Activated naive CD8-positive, alpha-beta T cell treated with anti-CD3 and anti-CD28 coated beads, Interleukin-2, amount 50 U/mL, for 16 hours (primary cell): Measurements from ENCODE around the gene KIRREL1.

Experiments
- DNase-seq: peaks from one replicate; pipeline ENCODE4 v3.0.0-alpha.2; 2020; ENCODE audit warnings: low read depth, low spot score

The KIRREL1 gene

DNA sequence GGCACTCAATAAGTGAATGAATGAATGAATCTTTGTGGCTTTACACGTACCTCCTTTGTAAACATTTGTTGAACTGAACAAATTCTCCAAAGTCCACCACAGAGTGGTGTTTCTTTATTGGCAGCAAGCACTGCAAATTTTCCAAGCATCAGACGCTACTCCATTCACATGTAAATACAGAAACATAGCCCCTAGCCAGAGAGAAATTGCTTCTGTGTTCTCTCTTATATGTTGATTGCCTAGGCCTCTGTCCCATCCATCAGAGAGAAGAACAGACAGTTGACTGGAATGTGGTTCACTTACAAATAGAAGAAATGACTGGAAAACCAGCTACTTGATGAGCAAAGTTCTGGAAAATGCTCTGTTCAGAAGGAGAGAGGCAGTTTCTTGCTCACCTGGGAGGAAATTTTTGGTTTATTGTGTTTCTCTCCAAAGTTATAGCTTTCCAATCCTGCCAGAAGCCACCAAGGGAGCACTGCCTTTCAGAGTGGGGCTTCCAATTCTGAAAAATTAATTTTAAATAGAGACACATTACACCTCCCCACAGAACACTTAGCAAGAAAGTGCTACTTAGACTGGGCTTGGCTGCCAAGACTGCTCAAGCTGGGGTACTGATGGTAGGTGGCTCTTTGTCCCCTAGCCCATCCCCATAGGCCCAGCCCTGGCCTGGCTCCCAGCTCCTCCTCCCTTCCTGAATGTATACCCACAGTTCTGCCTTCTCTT, 18.1 kb upstream of the KIRREL1 start:
- DNase-seq, result no peak

DNA sequence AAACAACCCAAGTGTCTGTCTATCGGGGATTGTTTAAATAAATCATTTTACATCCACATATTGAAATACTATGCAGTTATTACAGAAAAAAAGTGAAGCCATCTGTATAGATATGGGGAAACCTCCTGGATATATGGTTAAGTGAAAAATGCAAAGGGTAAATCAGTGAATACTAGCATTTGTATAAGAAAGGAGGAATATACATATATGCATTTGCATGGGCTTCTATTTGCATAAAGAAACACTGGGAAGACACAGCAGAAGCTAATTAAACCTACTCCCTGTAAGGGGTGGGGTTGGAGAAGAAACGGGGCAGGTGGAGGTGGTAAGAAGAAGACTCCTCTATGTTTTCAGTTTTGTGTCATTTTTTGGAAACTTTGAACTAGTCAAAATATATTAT, 16.6 kb upstream of the KIRREL1 start:
- no peak for DNase-seq

- DNase-seq, result no peak
These were observed 14.7 kb upstream of the KIRREL1 start for GRCh38 chr1:157978586-157979403.

- no peak for DNase-seq
These were observed 11.3 kb upstream of the KIRREL1 start for GRCh38 chr1:157982136-157982535.

DNA sequence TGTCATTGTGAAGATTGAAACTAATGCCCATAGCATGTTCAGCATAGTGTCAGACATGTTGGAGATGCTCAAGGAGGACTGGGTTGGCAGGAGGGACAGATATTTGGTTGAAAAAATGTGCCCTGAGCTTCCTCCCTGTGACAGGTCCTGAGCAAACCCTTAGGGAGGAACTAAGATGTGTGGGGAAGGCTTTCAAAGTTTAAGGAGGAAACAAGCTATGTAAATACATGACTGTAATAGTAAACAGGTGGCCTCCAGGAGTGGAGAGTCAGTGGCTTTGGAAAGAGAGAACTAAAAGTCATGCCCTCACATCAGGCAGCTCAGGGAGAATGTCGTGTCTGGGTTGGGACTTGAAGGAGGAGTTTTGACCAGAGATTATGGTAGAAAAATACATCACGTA, 9.7 kb upstream of the KIRREL1 start:
- no peak for DNase-seq

- no peak for DNase-seq
These were observed 9.0 kb upstream of the KIRREL1 start for GRCh38 chr1:157984469-157984868.

- DNase-seq, result no peak
These were observed 8.0 kb upstream of the KIRREL1 start for GRCh38 chr1:157985473-157985872.

DNA sequence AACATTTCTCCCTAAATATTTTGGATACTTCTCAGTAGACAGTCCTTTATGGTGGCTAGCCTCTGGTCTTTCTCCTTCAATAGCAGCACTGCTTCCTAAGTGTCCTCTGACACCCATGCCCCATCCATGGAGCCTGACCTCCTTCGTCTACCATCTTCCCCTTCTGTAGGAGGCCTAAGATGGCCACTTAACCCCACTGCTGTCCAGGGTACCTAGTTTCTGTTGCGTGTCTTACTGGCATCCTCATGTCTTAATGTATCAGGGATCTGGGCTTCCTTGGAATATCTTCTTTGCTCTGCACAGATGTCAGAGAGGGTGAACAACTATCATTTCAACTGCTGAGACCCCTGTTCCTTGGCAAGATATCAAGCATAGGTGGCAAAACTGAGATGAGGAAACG, 5.4 kb upstream of the KIRREL1 start:
- no peak for DNase-seq

- DNase-seq, result no peak
These were observed 1.2 kb upstream of the KIRREL1 start for GRCh38 chr1:157992031-157992832.

- no peak for DNase-seq
These were observed 655 bp upstream of the KIRREL1 start for GRCh38 chr1:157992833-157993146.

DNA sequence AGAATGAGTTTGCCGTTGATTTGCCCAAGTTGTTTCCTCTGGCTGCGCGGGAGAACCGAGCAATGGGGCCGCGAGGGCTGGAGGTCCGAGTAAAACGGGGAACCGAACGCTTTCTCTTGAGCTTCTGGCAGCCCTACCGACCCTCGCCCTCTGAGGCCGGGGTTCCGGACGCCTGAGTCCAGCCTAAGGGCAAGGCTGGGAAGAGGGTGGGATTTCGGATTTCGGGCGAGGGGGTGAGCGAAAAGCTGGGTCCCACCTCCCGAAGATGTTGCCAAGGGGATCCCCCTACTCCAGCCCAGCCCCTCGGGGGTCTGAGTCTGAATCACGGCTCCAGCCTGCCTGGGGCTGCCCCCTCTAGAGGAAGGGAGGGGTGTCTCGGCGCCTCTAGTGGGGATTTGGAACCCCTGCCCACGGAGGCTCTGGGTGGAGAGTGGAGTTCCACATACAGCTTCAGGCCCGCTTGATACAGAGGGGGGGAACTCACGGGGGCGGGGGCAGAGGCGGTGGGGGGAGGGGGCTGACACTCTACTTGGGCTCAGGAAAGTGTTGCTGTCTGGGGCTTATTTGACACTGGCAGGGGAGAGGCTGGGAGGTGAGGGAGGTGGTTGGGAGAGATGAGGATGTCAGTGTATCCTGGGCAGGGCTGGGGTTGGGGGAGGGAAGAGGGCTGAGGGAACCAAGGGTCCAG, 617 bp downstream of the KIRREL1 start:
- no peak for DNase-seq

DNA sequence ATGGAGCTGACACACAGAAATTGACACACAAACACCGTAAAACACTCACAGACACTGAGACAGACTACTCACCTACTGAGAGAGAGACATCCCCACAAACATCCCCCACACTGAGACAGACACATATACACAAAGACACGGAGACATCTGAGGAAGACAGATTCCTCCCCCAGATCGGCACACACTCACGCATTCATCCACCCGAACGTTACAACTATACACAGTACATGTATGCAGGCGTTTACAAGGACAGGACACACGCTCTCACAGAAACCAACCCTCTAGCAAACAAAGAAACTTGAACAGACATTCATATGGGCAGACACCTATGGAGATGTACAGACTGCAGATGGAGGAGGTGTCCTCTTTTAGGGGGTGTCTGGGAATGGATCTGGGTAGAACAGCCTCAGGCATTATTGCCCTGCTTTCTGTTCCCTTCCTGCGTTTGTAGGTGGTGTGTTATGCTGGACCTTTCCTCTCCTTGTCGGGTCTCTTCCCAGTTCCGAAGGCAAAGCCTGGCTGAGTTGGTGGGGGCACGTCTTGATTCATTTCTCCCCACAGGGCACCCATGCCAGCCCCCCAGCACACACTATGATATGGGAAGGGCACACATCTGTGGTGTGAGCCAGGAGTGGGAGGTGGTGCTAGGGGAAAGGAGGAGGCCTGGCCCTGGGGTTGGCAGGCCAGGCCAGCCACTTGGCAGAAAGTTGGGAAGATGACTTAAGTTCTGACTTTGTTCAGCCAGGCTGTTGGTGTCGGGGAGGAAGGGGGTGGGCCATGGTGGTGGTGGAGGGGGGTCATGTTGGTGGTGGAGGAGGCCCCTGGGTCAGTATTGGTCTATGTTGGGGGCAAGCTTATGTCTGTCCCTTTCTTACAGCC, 1.5 kb downstream of the KIRREL1 start:
- DNase-seq, result no peak

GRCh38 chr1:157995583-157996169, 2.2 kb downstream of the KIRREL1 start:
- no peak for DNase-seq

DNA sequence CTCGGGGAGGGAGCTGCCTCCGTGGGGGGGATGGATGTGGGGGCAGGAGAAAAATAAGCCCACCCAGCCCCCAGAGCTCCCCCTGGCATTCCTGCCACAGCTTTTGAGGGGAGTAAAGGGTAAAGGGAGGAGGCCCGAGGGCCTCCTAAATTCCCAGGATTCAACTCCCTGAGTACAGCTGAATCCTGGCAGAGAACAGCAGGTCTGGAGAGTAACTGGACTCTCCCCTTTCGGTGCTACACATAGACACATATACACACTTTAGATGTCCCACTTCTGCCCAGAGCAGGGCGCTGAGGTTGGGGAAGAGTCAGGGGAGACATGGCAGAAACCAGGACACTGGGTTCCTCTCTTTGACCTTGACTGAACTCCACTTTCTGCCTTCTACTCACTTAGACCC, 3.0 kb downstream of the KIRREL1 start:
- DNase-seq, result no peak

- DNase-seq, result no peak
These were observed 7.1 kb downstream of the KIRREL1 start for GRCh38 chr1:158000507-158000906.

DNA sequence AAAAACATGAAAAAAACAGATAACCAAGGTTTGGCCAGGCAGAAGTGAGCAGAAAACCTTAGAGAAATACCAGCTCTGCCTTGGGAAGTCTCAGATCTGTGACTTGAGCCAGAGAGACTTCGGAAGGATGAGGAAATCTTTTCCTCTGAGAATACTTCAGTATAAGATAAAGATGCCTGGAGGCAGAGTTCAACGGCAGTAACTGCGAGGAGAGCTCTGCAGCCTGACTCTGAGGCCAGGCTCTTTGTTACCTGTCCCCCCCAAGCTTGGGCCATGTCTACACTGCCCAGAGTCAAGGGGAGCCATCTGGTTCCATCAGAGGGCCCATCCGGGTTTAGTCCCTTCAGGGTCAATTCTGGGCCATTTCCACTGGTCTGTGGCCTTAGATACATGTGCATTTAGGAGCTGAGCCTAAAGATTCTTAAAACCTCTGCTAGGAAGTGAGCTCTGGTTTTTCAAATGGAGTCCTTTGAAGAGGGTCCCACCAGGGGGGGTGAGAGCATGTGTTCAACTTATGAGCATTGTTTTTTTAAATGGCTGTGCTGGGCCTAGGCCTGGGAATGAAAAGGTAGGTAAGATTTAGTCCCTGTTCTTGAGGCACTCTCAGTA, 8.7 kb downstream of the KIRREL1 start:
- DNase-seq, result no peak

- no peak for DNase-seq
These were observed 9.4 kb downstream of the KIRREL1 start for GRCh38 chr1:158002631-158003405.

DNA sequence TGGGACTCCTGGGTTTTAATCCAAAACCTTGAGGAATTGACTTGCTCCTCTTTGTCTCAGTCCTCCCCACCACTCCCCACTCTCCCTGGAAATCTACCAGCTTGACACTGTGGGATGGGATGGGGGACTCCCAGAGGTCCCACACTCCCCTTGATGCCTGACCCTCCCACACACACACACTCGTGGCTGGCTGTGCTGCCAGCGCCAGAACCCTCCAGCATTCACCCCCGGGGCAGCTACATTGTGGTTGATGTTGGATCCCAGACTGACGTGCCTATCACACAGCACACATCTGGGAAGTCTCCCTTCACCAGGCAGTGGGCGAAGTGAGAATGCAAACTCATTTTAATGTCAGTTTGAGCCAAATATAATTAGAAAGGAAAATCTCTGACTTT, 10.0 kb downstream of the KIRREL1 start:
- DNase-seq, result no peak

DNA sequence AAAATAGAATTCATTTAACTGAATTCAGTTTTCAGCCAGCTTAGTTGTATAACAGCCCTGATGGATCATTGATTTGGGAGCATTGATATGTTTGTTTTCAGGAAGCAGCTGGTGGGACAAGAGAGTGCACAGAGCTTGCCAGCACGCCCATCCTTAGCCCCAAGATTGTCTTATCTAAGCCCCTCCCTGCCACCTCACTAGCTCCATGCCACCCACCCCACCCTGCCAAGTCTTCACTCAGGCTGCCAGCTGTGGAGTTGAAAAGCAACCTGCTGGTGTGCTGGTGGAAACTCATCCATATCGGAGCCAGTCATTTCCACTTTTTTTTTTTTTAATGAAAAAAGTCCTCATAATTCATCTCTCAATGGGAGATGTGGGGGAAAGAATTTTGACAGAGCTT, 11.8 kb downstream of the KIRREL1 start:
- DNase-seq, result no peak
